T-helper 1 cell treated with Interleukin-12 subunit alpha and Interleukin-12 subunit beta and Interleukin-4 antibody, amounts not matched to agents 30 μg/mL and 1 μg/mL, for 36 hours (primary cell): Measurements from ENCODE around the gene RGS8.
"Not testable (repeated sequence)": the region's sequence is repeated elsewhere in the genome, so short reads cannot be mapped to it uniquely, and the experiment has no call there.

Source experiments
- H3K27ac Mint-ChIP-seq: one replicate; pipeline ENCODE4 v1.8.0; 2021; ENCODE audit warnings: mild to moderate bottlenecking, mixed read lengths
- H3K27me3 Mint-ChIP-seq: one replicate; pipeline ENCODE4 v1.8.0; 2021; ENCODE audit warnings: low read depth, mixed read lengths
- H3K36me3 Mint-ChIP-seq: one replicate; pipeline ENCODE4 v1.8.0; 2021; ENCODE audit warnings: low read depth, mixed read lengths
- H3K4me1 Mint-ChIP-seq: one replicate; pipeline ENCODE4 v1.8.0; 2021; ENCODE audit warnings: low read depth, mixed read lengths
- H3K4me3 Mint-ChIP-seq: one replicate; pipeline ENCODE4 v1.8.0; 2021; ENCODE audit warnings: mild to moderate bottlenecking, moderate library complexity, mixed read lengths
- H3K9me3 Mint-ChIP-seq: one replicate; pipeline ENCODE4 v1.8.0; 2021; ENCODE audit warnings: mixed read lengths

Gene RGS8

GRCh38 chr1:182713939-182714338, 29.6 kb upstream of the RGS8 start:
- Mint-ChIP-seq H3K27me3 (peaks cover 2% of the 10 kb centered on the region), H3K9me3 (no peaks in the 10 kb centered on the region), H3K36me3 (no peaks in the 10 kb centered on the region), H3K27ac (no peak overlapping the region), H3K4me3 (peak overlapping the region; percentile 3), H3K4me1 (peaks cover 29% of the 10 kb centered on the region)

- Mint-ChIP-seq H3K4me1 (peaks cover 29% of the 10 kb centered on the region), H3K9me3 (no peaks in the 10 kb centered on the region), H3K36me3 (no peaks in the 10 kb centered on the region), H3K27ac (peak overlapping the region; percentile 10), H3K27me3 (no peaks in the 10 kb centered on the region), H3K4me3 (no peak overlapping the region)
These were observed 29.1 kb upstream of the RGS8 start for GRCh38 chr1:182713492-182713891.

- no peaks in the 10 kb centered on the region for H3K9me3 Mint-ChIP-seq
- H3K4me1 Mint-ChIP-seq, result peaks cover 16% of the 10 kb centered on the region
- H3K27ac Mint-ChIP-seq, result no peak overlapping the region
- no peak overlapping the region for H3K4me3 Mint-ChIP-seq
- H3K36me3 Mint-ChIP-seq, result no peaks in the 10 kb centered on the region
- no peaks in the 10 kb centered on the region for H3K27me3 Mint-ChIP-seq
These were observed 25.5 kb upstream of the RGS8 start for GRCh38 chr1:182709855-182710254.

- no peak overlapping the region for H3K4me3 Mint-ChIP-seq
- no peaks in the 10 kb centered on the region for H3K36me3 Mint-ChIP-seq
- H3K27ac Mint-ChIP-seq, result no peak overlapping the region
- no peaks in the 10 kb centered on the region for H3K27me3 Mint-ChIP-seq
- no peaks in the 10 kb centered on the region for H3K9me3 Mint-ChIP-seq
- peaks cover 16% of the 10 kb centered on the region for H3K4me1 Mint-ChIP-seq
These were observed 24.9 kb upstream of the RGS8 start for GRCh38 chr1:182709225-182709764.

GRCh38 chr1:182707122-182707521, 22.7 kb upstream of the RGS8 start:
- Mint-ChIP-seq H3K4me1 (peaks cover 8% of the 10 kb centered on the region), H3K9me3 (no peaks in the 10 kb centered on the region), H3K27me3 (no peaks in the 10 kb centered on the region), H3K27ac (no peak overlapping the region), H3K4me3 (no peak overlapping the region), H3K36me3 (no peaks in the 10 kb centered on the region)

GRCh38 chr1:182704677-182705076, 20.3 kb upstream of the RGS8 start:
- no peaks in the 10 kb centered on the region for H3K9me3 Mint-ChIP-seq
- peaks cover 5% of the 10 kb centered on the region for H3K4me1 Mint-ChIP-seq
- H3K27me3 Mint-ChIP-seq, result peaks cover 15% of the 10 kb centered on the region
- no peak overlapping the region for H3K4me3 Mint-ChIP-seq
- no peak overlapping the region for H3K27ac Mint-ChIP-seq
- no peaks in the 10 kb centered on the region for H3K36me3 Mint-ChIP-seq

- Mint-ChIP-seq H3K4me1 (no peaks in the 10 kb centered on the region), H3K27ac (no peak overlapping the region), H3K27me3 (peaks cover 18% of the 10 kb centered on the region), H3K36me3 (no peaks in the 10 kb centered on the region), H3K9me3 (no peaks in the 10 kb centered on the region), H3K4me3 (no peak overlapping the region)
These were observed 19.2 kb upstream of the RGS8 start for GRCh38 chr1:182703539-182703938.

GRCh38 chr1:182702826-182703524, 18.6 kb upstream of the RGS8 start:
- H3K4me1 Mint-ChIP-seq, result no peaks in the 10 kb centered on the region

GRCh38 chr1:182700351-182700709, 15.9 kb upstream of the RGS8 start:
- H3K9me3 Mint-ChIP-seq, result no peaks in the 10 kb centered on the region
- H3K4me3 Mint-ChIP-seq, result no peak overlapping the region
- peaks cover 31% of the 10 kb centered on the region for H3K27me3 Mint-ChIP-seq

More at GRCh38 chr1:182702826-182703524, 18.6 kb upstream of the RGS8 start:
- no peaks in the 10 kb centered on the region for H3K36me3 Mint-ChIP-seq
- H3K27ac Mint-ChIP-seq, result no peak overlapping the region
- H3K4me3 Mint-ChIP-seq, result no peak overlapping the region
- H3K27me3 Mint-ChIP-seq, result peaks cover 19% of the 10 kb centered on the region
- no peaks in the 10 kb centered on the region for H3K9me3 Mint-ChIP-seq

GRCh38 chr1:182699393-182700350, 15.3 kb upstream of the RGS8 start:
- Mint-ChIP-seq H3K4me3 (no peak overlapping the region), H3K36me3 (no peaks in the 10 kb centered on the region), H3K9me3 (no peaks in the 10 kb centered on the region), H3K4me1 (no peaks in the 10 kb centered on the region), H3K27ac (no peak overlapping the region), H3K27me3 (peaks cover 31% of the 10 kb centered on the region)

More at GRCh38 chr1:182700351-182700709, 15.9 kb upstream of the RGS8 start:
- H3K36me3 Mint-ChIP-seq, result no peaks in the 10 kb centered on the region
- H3K4me1 Mint-ChIP-seq, result no peaks in the 10 kb centered on the region
- H3K27ac Mint-ChIP-seq, result no peak overlapping the region

GRCh38 chr1:182698971-182699370, 14.6 kb upstream of the RGS8 start:
- H3K27ac Mint-ChIP-seq, result no peak overlapping the region
- H3K4me3 Mint-ChIP-seq, result no peak overlapping the region
- H3K27me3 Mint-ChIP-seq, result peaks cover 31% of the 10 kb centered on the region
- no peaks in the 10 kb centered on the region for H3K4me1 Mint-ChIP-seq
- no peaks in the 10 kb centered on the region for H3K9me3 Mint-ChIP-seq
- H3K36me3 Mint-ChIP-seq, result no peaks in the 10 kb centered on the region

- not testable (repeated sequence) for H3K27ac Mint-ChIP-seq, H3K4me1 Mint-ChIP-seq, H3K36me3 Mint-ChIP-seq, H3K4me3 Mint-ChIP-seq
- Mint-ChIP-seq H3K9me3 (peaks cover 15% of the 10 kb centered on the region), H3K27me3 (peaks cover 11% of the 10 kb centered on the region)
These were observed 8.8 kb upstream of the RGS8 start for GRCh38 chr1:182693139-182693538.

GRCh38 chr1:182690886-182691443, 6.6 kb upstream of the RGS8 start:
- Mint-ChIP-seq H3K36me3 (peaks cover 3% of the 10 kb centered on the region), H3K4me3 (no peak overlapping the region), H3K27ac (no peak overlapping the region), H3K9me3 (peaks cover 15% of the 10 kb centered on the region), H3K4me1 (no peaks in the 10 kb centered on the region), H3K27me3 (no peaks in the 10 kb centered on the region)

- peaks cover 3% of the 10 kb centered on the region for H3K36me3 Mint-ChIP-seq
- peaks cover 5% of the 10 kb centered on the region for H3K27me3 Mint-ChIP-seq
- no peaks in the 10 kb centered on the region for H3K4me1 Mint-ChIP-seq
- H3K9me3 Mint-ChIP-seq, result peaks cover 15% of the 10 kb centered on the region
- H3K27ac Mint-ChIP-seq, result no peak overlapping the region
- H3K4me3 Mint-ChIP-seq, result no peak overlapping the region
These were observed 4.2 kb upstream of the RGS8 start for GRCh38 chr1:182688436-182689205.
